Activated CD8-positive, alpha-beta T cell treated with anti-CD3 and anti-CD28 coated beads, Interleukin-2, amount 10 ng/mL, durations not matched to agents 7 days and 5 days (primary cell): ENCODE data around the gene MED22. TPM values are rescaled to one million over a fixed set of nuclear protein-coding genes. Genes with fewer than 3 reads are reported as not detected.

Experiments
- total RNA-seq, 2 experiments: library from RNA; stranded (reverse); gene quantifications; one replicate each; pipeline ENCODE4 v1.2.3, GENCODE V29; 2021

MED22 gene
- total RNA-seq, 2 experiments from 2014 or later, result 29.1 to 29.6 TPM

Other genes starting within 250 kb of the MED22 start
- 100 to 1,000 TPM in 1 of 2 experiments, 10 to 100 TPM in 1; 85.7 to 102 TPM for gene RALGDS, start 226.9 kb downstream of the MED22 start, total RNA-seq
- gene GBGT1, start 184.2 kb downstream of the MED22 start, total RNA-seq, result 1 to 10 TPM; 3.1 to 4.1 TPM
- gene OBP2B, start 138.9 kb downstream of the MED22 start, total RNA-seq, result not detected
- gene ABO, start 72.9 kb downstream of the MED22 start, total RNA-seq, result not detected
- gene SURF6, start 11.9 kb downstream of the MED22 start, total RNA-seq, result 10 to 100 TPM; 20.1 to 21.4 TPM
- gene RPL7A, start 87 bp upstream of the MED22 start, total RNA-seq, result 1,000 to 10,000 TPM; 1,894 to 1,933 TPM
- gene SURF1, start 8.4 kb upstream of the MED22 start, total RNA-seq, result 10 to 100 TPM; 37.4 to 39.1 TPM
- gene SURF2, start 8.4 kb upstream of the MED22 start, total RNA-seq, result 10 to 100 TPM; 18.4 to 20.7 TPM
- 100 to 1,000 TPM; 175 to 176 TPM for gene SURF4, start 27.9 kb upstream of the MED22 start, total RNA-seq
- gene STKLD1, start 28.2 kb upstream of the MED22 start, total RNA-seq, result under 1 TPM; 0.71 to 0.76 TPM
- 10 to 100 TPM; 23.6 to 25.7 TPM for gene REXO4, start 69.9 kb upstream of the MED22 start, total RNA-seq
- gene ADAMTS13, start 74.2 kb upstream of the MED22 start, total RNA-seq, result 1 to 10 TPM; 1.4 to 2.5 TPM
- 1 to 10 TPM; 1.3 to 2.4 TPM for gene CACFD1, start 111.8 kb upstream of the MED22 start, total RNA-seq
- 10 to 100 TPM; 14.1 to 17.0 TPM for gene SLC2A6, start 131.0 kb upstream of the MED22 start, total RNA-seq
- not detected for gene MYMK, start 176.8 kb upstream of the MED22 start, total RNA-seq
- not detected for gene ADAMTSL2, start 186.6 kb upstream of the MED22 start, total RNA-seq